Mucosa of descending colon (tissue), 3 donors: Measurements from ENCODE around the gene ZNF157. TPM values are rescaled to one million over a fixed set of nuclear protein-coding genes. Genes with fewer than 3 reads are reported as not detected.

Source experiments
- ATAC-seq: fragments of 200-7000 bp; cut with Tn5 transposase; one replicate; pipeline ENCODE4 v1.9.1; 2020; ENCODE audit warnings: mild to moderate bottlenecking, moderate library complexity
- DNase-seq, 3 donors: peaks; one replicate each; pipeline ENCODE4 v3.0.0-alpha.2; 2020
- H3K36me3 ChIP-seq: fragments of 200-600 bp; one replicate; pipeline ENCODE4 v1.8.0; 2021; ENCODE audit warnings: low read depth, mild to moderate bottlenecking
- H3K4me1 ChIP-seq: fragments of 200-600 bp; one replicate; pipeline ENCODE4 v1.8.0; 2021; ENCODE audit warnings: low read depth, mild to moderate bottlenecking
- H3K4me3 ChIP-seq: fragments of 200-600 bp; one replicate; pipeline ENCODE4 v1.8.0; 2021; ENCODE audit warnings: mild to moderate bottlenecking
- H3K9me3 ChIP-seq: fragments of 200-600 bp; one replicate; pipeline ENCODE4 v1.8.0; 2021; ENCODE audit warnings: mild to moderate bottlenecking
- CTCF ChIP-seq: fragments of 200-600 bp; IDR thresholded peaks from one replicate; pipeline ENCODE4 v1.8.0; 2022; ENCODE audit warnings: antibody characterized with exemption, mild to moderate bottlenecking
- intact Hi-C, 2 donors: fragments of 100-400 bp; cut with DNase I in 1 of 2; cut with micrococcal nuclease in 1 of 2; formaldehyde crosslinking; loops; one replicate each; pipeline versions ENCODE4 v1.11.0 to v1.11.1; 2022; cut with DNase I, micrococcal nuclease
- total RNA-seq, 3 donors: library from RNA; stranded (reverse); fragmentation: NEBNext Ultra II Directional in 2 of 3; extraction: Animal tissue kit (Norgen Biotek cat#: 25700) in 2 of 3; gene quantifications; one replicate each; pipeline versions ENCODE4 v1.2.1 to v1.2.4, GENCODE V29; 2021 to 2023
- donor health status: DM: no; HTN: no; CAD: no; lungs with moderate emphysema.
- donor health status: DM: no; HTN: no; CAD: no.
- donor health status: DM: no; HTN: yes; CAD: no.

ZNF157 gene
- total RNA-seq, 3 donors from 2014 or later, result 0.51 TPM; not detected in 2

- no peaks in the 10 kb centered on the region for H3K4me1 ChIP-seq
- DNase-seq, result no peak
- no peaks in the 10 kb centered on the region for H3K9me3 ChIP-seq
- no peaks in the 10 kb centered on the region for H3K36me3 ChIP-seq
- intact Hi-C loops, result no loop called here
- TF ChIP-seq CTCF, result no peak
- no peak for ATAC-seq
- no peak overlapping the region for H3K4me3 ChIP-seq
Observed at GRCh38 chrX:47420962-47421361, 50.6 kb downstream of the ZNF157 start.

- no peaks in the 10 kb centered on the region for H3K36me3 ChIP-seq
- no peak overlapping the region for H3K4me3 ChIP-seq
- ATAC-seq (no peak), DNase-seq (no peak)
- H3K9me3 ChIP-seq, result no peaks in the 10 kb centered on the region
- intact Hi-C loops, result no loop called here
- H3K4me1 ChIP-seq, result no peaks in the 10 kb centered on the region
- TF ChIP-seq CTCF, result no peak
Observed at GRCh38 chrX:47422444-47422843, 52.1 kb downstream of the ZNF157 start.

GRCh38 chrX:47430925-47431324 lies 60.5 kb downstream of the ZNF157 start:
- ATAC-seq, result no peak
- no peaks in the 10 kb centered on the region for H3K4me1 ChIP-seq
- H3K9me3 ChIP-seq, result no peaks in the 10 kb centered on the region
- H3K36me3 ChIP-seq, result no peaks in the 10 kb centered on the region
- TF ChIP-seq CTCF, result no peak
- intact Hi-C loops, result no loop called here
- H3K4me3 ChIP-seq, result no peak overlapping the region
- DNase-seq, result no peak

GRCh38 chrX:47446431-47446830 lies 76.1 kb downstream of the ZNF157 start:
- TF ChIP-seq CTCF, result no peak
- ATAC-seq (no peak), DNase-seq (no peak)
- H3K4me3 ChIP-seq, result no peak overlapping the region
- H3K9me3 ChIP-seq, result peaks cover 26% of the 10 kb centered on the region
- H3K36me3 ChIP-seq, result no peaks in the 10 kb centered on the region
- no peaks in the 10 kb centered on the region for H3K4me1 ChIP-seq
- intact Hi-C loops, result no loop called here

- H3K9me3 ChIP-seq, result peaks cover 26% of the 10 kb centered on the region
- no peak for ATAC-seq
- intact Hi-C loops, result no loop called here
Observed at GRCh38 chrX:47446971-47447370, 76.6 kb downstream of the ZNF157 start.

More at GRCh38 chrX:47446971-47447370, 76.6 kb downstream of the ZNF157 start:
- no peak for DNase-seq
- H3K36me3 ChIP-seq, result no peaks in the 10 kb centered on the region
- no peak overlapping the region for H3K4me3 ChIP-seq
- no peak for TF ChIP-seq CTCF
- H3K4me1 ChIP-seq, result no peaks in the 10 kb centered on the region
